SIG-M5 treated with dmso at 0.1 percent for 504 hours (cell line): ENCODE results near the gene SEPTIN2.
"Not testable (repeated sequence)": the region's sequence is repeated elsewhere in the genome, so short reads cannot be mapped to it uniquely, and the experiment has no call there.

Experiments used
- DNase-seq: peaks from one replicate; lab custom pipeline; 2025; ENCODE audit not compliant: unreplicated experiment; lab: John Stamatoyannopoulos, UW

SEPTIN2 gene

DNA sequence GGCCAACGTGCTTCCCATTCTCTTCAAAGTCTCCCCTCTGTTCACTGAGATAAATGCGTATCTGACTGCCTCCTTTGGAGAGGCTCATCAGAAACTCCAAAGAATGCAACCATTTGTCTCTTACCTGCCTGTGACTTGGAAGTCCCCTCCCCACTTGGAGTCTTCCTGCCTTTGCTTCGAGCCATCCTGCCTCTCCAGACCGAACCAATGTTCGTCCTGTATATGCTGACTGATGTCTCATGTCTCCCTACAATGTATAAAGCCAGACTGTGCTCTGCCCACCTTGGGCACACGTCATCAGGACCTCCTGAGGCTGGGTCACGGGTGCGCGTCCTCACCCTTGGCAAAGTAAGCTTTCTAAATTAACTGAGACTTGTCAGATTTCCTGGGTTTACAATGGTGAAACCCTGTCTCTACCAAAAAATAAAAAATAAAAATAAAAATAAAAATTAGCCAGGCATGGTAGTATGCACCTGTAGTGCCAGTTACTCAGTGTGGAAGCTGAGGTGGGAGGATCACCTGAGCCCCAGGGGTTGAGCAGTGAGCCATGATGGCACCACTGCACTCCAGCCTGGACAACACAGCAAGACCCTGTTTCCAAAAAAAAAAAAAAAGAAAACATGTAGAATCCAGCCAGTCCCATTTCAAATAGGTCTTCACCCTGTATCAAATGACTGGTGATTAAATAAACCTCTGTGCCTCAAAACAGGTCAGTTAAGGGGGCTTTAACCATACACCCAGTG is 29.2 kb upstream of the SEPTIN2 start:
- no peak for DNase-seq

DNA sequence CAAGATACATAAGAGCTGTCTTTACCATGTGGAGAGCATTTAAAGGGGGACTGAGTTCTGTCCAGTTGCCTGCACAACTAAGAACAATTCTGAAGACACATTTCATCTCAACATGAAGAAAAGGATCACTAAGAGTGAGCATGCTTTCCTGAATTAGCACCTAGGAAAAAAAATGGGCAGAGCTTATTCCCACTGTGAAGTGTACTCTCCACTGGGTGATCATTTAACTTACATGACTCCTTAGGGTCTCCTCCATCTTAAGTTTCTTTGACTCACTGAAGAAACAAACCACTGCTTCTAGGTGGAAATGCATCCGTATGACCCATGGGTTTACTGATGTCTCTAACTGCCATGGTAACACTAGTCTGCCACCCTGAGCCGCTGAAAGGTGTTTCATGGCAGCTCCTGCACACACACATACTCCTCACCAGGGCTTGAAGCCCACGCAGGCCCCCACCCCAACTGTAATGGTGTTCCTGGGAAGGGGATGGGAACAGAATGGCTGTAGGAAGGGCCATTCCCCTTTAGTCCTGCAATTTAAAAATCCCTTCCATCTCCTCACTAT is 27.3 kb upstream of the SEPTIN2 start:
- DNase-seq, result no peak

DNA sequence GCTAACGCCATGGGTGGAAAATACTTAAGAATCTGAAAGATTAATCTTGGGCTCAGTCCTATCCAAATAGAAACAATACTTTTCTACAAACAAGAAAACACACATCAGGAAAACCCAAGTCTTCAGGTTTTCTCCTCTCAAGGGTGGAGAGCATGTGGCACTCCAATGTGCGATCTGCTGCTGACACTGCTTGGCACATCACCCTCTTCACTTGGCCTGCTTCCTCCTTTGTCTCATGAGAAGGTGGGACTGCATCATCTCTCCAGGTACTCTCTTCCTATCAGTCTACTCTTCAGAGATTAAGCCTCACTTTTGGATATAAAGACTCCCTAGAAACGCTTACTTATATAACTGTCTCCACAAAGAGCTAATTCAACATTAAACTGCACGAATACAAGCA is 26.7 kb upstream of the SEPTIN2 start:
- no peak for DNase-seq

DNA sequence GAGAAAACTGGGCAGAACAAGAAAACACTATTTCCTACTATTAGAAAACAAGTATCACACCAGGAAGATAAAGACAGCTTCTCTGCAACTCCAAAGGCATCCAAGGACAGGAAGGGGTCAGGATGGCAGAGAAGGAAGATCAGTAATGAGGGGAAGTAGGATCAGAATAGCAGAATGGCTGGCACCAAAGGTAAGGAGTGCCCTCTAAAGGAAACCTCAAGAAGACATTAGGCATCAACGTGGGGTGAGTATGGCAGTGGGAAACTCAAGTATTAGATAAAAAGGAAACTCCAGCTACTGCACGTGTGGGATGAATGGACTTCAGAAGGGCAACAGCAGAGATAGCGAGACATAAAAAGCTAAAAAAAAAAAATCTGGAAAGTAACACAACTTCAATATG is 26.1 kb upstream of the SEPTIN2 start:
- DNase-seq, result no peak

DNA sequence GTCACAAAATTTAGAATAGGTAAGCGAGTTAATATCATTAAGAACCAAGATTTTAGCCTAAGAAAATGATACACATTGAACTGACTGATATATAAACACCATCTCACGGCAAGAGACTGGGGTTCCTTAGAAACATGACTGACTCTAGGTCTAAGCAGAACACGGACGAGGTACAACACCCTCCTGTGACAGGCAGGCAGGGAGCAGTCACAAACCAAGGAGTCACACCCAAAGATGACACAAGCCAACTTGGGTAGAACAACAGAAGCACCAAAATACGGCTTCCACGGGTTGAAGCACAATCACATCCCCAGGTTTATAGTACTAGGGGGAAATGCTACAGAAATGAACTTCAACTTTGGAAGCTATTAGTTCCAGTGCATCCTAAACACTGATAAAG is 24.6 kb upstream of the SEPTIN2 start:
- no peak for DNase-seq

GRCh38 chr2:241291977-241292376 is 23.7 kb upstream of the SEPTIN2 start:
- DNase-seq, result no peak

GRCh38 chr2:241293378-241293797 is 22.3 kb upstream of the SEPTIN2 start:
- DNase-seq, result not testable (repeated sequence)

DNA sequence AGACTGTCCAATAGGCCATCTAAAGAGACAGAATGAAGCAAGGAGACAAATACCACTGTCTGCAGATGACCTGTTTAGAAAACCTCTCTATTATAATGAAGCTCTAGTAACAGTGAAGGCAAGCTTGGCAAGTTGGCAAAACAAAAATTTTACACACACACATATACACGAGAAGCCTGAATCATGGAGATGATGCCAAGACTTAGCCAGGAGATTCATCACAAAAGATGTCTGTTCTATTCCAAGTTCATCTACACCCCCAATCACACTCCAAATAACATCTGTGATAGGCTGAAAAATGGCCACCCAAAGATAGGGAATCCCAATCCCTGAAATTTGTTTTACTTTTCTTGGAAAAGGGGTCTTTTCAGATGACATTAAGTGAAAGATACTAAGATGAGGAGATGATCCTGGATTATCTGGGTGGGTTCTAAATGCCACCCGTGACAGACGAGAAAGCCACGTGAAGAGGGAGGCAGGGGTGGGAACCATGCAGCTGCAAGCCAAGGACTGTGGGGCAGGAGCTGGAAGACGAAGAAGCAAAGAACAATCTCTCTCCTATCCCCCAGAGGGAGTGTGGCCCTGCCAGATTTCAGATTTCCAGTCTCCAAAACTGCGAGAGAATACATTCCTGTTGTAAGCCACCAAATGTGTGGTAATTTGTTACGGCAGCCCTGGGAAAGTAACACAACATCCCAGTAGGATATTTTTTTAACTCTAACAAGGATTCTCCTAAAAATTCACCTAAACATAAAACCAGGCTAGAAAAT is 20.2 kb upstream of the SEPTIN2 start:
- DNase-seq, result no peak

- no peak for DNase-seq
These were observed 19.0 kb upstream of the SEPTIN2 start for GRCh38 chr2:241296767-241297166.

DNA sequence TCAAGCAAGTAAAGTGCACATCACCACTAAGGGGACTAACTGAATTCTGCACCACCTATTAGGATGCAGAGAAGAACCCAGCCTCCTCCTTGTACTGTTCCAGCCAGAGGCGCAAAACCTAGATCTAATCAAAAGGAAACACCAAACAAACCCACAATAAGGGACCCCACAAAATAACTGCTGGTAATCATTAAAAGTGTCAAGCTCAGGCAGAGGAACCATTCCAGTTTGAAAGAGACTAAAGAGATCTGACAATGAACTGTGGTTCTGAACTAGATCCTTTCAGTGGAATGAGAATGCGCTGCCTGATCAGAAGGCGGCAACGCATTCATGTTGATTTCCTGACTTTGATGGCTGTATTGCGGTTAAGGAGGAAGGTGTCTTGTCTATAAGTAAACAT is 17.1 kb upstream of the SEPTIN2 start:
- DNase-seq, result no peak

GRCh38 chr2:241300000-241300399 is 15.7 kb upstream of the SEPTIN2 start:
- DNase-seq, result no peak

DNA sequence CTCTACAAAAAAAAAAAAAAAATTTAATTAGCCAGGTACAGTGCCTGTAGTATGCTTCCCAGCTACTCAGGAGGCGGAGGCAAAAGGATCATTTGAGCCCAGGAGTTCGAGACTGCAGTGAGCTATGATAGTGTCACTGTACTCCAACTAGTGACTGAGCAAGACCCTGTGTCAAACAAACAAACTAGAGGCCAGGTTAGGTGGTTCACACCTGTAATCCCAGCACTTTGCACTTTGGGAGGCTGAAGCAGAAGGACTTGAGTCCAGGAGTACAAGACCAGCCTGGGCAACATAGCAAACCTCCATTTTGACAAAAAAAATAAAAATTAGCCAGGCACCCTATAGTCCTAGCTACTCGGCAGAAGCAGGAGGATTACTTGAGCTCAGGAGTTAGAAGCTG is 13.6 kb upstream of the SEPTIN2 start:
- DNase-seq, result no peak

- DNase-seq, result no peak
These were observed 12.7 kb upstream of the SEPTIN2 start for GRCh38 chr2:241302759-241303651.

GRCh38 chr2:241304039-241304670 is 11.6 kb upstream of the SEPTIN2 start:
- no peak for DNase-seq

GRCh38 chr2:241307055-241307454 is 8.7 kb upstream of the SEPTIN2 start:
- no peak for DNase-seq

DNA sequence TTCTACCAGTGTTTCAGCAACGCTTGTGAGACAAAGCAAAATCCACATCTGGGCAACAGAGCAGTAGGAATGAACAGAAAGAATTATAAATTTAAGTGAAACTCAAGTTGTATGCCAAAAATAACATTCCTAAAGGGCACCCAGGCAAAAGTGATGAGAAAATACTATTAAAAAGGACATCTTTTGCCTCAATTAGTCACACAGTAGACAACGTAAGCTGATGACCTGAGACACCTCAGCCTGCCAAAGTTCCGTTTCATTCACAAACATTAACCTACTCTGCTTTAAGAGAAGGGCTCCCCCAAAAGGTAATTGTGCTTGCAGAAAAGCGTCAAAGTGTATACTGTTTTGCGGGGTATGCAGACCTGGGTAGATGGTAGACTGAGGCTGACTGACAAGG is 7.5 kb upstream of the SEPTIN2 start:
- no peak for DNase-seq

DNA sequence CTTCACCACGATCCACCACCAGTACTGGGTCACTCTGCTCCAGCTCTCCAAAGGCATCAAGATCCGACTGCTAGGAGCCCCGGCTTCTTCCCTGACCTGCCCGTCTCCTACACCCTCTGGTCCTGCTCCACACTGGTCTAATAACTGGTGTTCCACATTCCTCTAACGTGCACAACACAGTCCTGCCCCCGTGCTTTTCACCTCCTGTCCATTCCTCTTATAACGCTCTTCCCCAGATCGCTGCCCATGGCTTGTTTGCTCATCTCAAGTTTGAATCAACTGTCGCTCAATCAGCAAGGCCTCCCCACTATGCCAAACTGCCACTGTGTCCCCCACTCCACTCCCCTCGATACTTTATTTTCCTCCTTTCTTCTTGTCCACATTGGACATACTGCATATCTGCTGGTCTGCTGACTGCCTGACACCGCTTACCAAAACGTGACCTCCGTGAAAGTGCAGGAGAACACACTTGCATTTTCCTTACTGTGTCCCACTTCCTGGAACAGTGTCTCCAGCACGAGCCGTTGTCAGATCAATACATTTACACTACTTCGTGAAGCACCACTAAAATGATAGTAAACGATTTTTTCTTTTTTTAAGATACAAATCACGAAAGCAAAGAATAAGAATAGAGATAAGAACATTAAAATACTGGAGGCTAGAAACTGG is 6.8 kb upstream of the SEPTIN2 start:
- DNase-seq, result no peak

- DNase-seq, result peak; percentile 92
These were observed 6.0 kb upstream of the SEPTIN2 start for GRCh38 chr2:241309684-241310117.

DNA sequence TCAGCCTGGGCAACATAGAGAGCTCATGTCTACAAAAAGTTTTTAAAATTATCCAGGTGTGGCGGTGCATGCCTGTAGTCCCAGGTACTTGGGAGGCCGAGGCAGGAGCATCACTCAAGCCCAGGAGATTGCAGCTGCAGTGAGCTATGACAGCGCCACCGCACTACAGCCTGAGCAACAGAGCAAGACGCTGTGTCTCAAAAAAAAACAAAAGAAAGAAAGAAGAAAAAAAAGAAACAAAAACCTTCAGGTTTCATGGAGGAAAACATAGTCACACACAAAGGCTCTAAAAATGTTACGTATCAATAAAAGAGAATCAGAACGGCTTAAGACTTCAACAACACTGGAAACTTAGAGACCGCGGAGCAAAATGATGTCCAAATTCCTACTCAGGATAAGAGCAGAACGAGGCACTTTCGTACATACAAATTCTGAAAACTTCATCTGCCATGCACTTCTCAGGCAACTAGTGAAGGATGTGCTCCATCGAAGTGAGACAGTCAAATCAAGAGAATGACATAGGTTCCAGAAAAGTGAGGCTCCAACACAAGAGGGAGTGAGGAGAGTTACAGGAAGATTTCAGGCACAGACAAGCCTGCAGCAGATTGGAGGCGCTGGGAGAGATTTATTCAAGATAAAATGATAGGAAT is 4.7 kb upstream of the SEPTIN2 start:
- no peak for DNase-seq

DNA sequence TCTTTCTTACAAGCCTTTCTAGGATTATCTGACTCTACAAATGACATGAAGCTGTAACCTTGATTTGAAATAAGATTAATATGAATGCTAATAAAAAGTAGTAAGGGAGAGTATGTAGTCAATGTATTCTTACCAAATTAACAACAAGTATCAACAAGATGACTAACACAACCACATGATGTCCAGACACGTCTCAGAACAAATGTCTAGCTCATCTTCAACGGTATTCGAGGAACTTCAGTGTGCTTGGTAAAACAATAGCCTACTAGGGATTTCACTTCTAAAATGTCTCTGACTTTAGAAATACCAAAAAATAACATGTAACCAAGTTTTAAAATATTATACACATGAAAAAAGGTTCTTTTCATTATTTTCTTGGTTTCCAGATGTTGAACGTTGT is 3.6 kb upstream of the SEPTIN2 start:
- no peak for DNase-seq
